ENCODE measurements around the gene TRIAP1.

The TRIAP1 gene

DNA sequence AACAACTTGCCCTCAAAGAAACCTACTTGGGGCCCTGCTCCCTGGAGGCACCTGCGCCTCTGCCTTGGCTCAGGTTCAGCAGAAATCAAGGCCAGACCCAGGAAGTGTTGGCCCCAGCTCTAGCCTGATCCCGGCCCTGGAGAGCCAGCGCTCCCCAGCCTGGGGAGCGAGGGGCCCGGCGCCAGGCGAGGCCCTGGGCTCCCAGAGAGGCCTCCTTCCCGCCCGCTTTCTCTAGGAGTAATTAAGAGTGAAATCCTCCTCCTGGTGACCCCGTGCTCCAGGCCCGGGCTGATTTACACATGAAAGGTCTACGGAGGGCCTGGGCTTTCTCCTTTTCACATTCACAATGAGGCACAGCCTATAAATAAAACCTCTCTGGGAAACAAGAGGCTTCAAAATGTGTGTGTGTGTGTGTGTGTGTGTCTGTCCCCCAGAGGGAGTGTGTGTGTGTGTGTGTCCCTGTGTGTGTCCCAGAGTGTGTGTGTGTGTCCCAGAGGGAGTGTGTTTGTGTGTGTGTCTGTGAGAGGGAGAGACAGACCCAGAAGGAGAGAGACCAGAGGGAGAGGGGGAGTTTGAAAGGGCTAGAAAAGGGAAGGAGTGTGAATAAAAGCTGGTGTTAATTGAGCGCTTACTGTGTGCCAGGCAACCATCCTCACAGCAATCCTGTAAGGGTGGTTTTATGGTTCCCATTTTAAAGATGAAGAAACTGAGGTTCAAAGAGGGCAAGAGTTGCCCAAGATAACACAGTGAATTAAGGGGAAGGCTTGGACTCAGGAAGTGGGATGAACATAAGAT is 32.1 kb downstream of the TRIAP1 start:
- H3K4me3 ChIP-seq (ENCODE audit: low read depth, low read length), result no peak overlapping the region
- TF ChIP-seq, protein P1, sequence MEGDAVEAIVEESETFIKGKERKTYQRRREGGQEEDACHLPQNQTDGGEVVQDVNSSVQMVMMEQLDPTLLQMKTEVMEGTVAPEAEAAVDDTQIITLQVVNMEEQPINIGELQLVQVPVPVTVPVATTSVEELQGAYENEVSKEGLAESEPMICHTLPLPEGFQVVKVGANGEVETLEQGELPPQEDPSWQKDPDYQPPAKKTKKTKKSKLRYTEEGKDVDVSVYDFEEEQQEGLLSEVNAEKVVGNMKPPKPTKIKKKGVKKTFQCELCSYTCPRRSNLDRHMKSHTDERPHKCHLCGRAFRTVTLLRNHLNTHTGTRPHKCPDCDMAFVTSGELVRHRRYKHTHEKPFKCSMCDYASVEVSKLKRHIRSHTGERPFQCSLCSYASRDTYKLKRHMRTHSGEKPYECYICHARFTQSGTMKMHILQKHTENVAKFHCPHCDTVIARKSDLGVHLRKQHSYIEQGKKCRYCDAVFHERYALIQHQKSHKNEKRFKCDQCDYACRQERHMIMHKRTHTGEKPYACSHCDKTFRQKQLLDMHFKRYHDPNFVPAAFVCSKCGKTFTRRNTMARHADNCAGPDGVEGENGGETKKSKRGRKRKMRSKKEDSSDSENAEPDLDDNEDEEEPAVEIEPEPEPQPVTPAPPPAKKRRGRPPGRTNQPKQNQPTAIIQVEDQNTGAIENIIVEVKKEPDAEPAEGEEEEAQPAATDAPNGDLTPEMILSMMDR (IDR thresholded peaks at IDR 0.05; ENCODE audit: low read depth, low read length), result no peak
- DNase-seq (ENCODE audit: low read depth, low spot score), result no peak
- in situ Hi-C loops (cut with HindIII; ENCODE audit: low sequenced_read_pairs), result no loop called here

DNA sequence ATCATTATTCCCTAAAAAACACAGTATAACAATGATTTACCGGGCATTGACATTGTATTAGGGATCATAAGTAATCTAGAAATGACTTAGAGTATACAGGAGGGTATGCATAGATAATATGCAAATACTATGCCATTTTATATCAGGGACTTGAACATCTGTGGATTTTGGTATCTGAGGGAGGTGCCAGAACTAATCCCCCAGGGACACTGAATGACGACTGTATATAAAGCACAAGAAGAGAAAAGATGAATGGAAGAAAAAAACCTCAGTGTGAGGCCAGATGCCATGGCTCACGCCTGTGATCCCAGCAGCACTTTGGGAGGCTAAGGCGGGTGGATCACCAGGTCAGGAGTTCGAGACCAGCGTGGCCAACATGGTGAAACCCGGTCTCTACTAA is 33.8 kb downstream of the TRIAP1 start:
- in situ Hi-C loops (cut with HindIII; ENCODE audit: low sequenced_read_pairs), result no loop called here
- TF ChIP-seq, protein P1 (IDR thresholded peaks at IDR 0.05; ENCODE audit: low read depth, low read length), result no peak
- no peak for DNase-seq (ENCODE audit: low read depth, low spot score)
- H3K4me3 ChIP-seq (ENCODE audit: low read depth, low read length), result no peak overlapping the region

DNA sequence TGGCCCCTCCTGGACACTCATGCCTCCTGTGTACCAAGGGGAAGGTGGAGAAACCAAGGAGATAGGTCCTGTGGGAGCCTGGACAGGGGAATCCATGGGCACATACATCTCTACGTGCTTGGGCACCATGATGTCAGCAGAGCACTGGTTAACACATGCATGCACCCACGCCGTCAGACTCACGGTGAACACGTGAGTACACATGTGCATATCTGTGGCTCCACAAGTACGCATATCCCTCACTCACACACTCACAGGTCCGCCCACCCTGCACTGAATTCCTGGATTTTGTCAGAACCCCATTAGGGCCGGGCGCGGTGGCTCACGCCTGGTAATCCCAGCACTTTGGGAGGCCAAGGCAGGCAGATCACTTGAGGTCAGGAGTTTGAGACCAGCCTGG is 37.4 kb downstream of the TRIAP1 start:
- DNase-seq (ENCODE audit: low read depth, low spot score), result no peak
- TF ChIP-seq, protein P1 (IDR thresholded peaks at IDR 0.05; ENCODE audit: low read depth, low read length), result no peak
- no peak overlapping the region for H3K4me3 ChIP-seq (ENCODE audit: low read depth, low read length)
- in situ Hi-C loops (cut with HindIII; ENCODE audit: low sequenced_read_pairs), result no loop called here

DNA sequence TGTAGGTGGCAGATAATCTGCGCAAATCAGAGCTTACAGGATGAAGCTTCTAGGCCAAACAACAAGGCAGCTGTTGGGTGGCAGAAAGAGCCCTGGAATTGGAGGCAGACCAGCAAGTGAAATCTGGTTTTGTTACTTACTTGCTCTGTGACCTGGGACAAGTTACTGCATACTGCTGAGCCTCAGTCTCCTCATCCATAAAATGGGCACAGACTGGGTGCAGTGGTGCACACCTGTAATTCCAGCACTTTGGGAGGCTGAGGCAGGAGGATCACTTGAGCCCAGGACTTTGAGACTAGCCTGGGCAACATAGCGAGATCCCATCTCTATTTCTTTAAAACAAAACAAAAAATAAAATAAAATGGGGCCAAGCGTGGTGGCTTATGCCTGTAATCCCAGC is 39.6 kb downstream of the TRIAP1 start:
- no peak overlapping the region for H3K4me3 ChIP-seq (ENCODE audit: low read depth, low read length)
- TF ChIP-seq, protein P1 (IDR thresholded peaks at IDR 0.05; ENCODE audit: low read depth, low read length), result no peak
- DNase-seq (ENCODE audit: low read depth, low spot score), result no peak
- in situ Hi-C loops (cut with HindIII; ENCODE audit: low sequenced_read_pairs), result no loop called here

DNA sequence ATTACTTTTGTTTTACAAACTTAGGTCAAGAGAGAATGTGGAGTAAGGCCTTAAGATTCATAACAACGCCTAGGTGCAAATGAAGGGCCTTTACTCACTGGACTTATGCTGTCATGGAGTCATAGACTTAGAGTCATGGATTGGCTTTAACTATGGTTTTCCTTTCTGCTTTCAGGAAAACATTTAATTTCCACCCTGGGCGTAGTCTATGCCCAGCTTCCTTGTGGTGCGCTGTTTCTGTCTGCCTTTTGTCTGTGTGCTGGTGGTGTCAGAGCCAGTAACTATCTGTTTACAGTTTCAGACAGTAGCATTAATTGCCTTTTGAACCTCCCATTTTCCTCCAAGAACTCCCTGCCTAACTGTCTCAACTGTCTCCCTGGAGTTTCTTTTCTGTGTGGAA is 40.1 kb downstream of the TRIAP1 start:
- TF ChIP-seq, protein P1 (IDR thresholded peaks at IDR 0.05; ENCODE audit: low read depth, low read length), result no peak
- no peak for DNase-seq (ENCODE audit: low read depth, low spot score)
- H3K4me3 ChIP-seq (ENCODE audit: low read depth, low read length), result no peak overlapping the region
- in situ Hi-C loops (cut with HindIII; ENCODE audit: low sequenced_read_pairs), result no loop called here

DNA sequence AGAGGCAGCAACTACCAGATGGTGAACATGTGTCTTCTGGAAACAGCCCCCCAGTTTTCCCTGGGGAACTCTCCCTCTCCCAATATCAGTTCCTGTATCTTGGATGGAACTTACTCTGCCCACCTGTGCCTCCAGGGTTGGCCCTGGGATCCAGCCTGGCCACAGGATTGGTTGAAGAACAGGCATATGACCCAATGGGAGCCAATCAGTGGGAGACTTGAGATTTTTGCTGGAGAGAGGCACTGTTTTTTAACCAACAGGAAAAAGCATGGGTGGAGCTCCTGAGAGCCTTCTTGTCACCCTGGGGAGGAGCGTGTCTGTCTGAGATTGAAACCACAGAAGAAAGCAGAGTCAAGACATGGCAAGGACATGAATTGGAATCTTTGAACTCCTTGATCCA is 41.9 kb downstream of the TRIAP1 start:
- in situ Hi-C loops (cut with HindIII; ENCODE audit: low sequenced_read_pairs), result no loop called here
- TF ChIP-seq, protein P1 (IDR thresholded peaks at IDR 0.05; ENCODE audit: low read depth, low read length), result no peak
- H3K4me3 ChIP-seq (ENCODE audit: low read depth, low read length), result no peak overlapping the region
- no peak for DNase-seq (ENCODE audit: low read depth, low spot score)
